IMR-90 (cell line): ENCODE measurements around the gene CDC42EP3. TPM values are rescaled to one million over a fixed set of nuclear protein-coding genes. Genes with fewer than 3 reads are reported as not detected.

Experiments used
- ATAC-seq: fragments of 200-7000 bp; cut with Tn5 transposase; 2 replicates; pipeline ENCODE4 v1.9.1; 2020; ENCODE audit warnings: low read depth, mild to moderate bottlenecking, moderate library complexity
- BruUV-seq: library from RNA; stranded (reverse); fragments of 400-500 nt; replicated peaks from 2 replicates; lab custom pipeline; 2021; lab: Mats Ljungman, UMichigan
- CTCF ChIA-PET: fragments of 300-600 bp; formaldehyde crosslinking; extraction: SDS; loops from one replicate; lab custom pipeline; 2021; ENCODE audit warnings: antibody characterized with exemption; lab: Yijun Ruan, JAX
- POLR2A ChIA-PET: fragments of 300-600 bp; sonication (Branson Sonifier 250); formaldehyde crosslinking; loops from one replicate; lab custom pipeline; 2022; ENCODE audit warnings: antibody characterized with exemption; ENCODE audit not compliant: unreplicated experiment; lab: Charles Lee
- DNase-seq: peaks from one replicate; pipeline ENCODE4 v3.0.0; 2013
- H2AFZ ChIP-seq: replicated peaks from 2 replicates; pipeline ENCODE3; 2013; ENCODE audit warnings: low read length, mild to moderate bottlenecking; ENCODE audit not compliant: poor library complexity
- H2AK5ac ChIP-seq: 2 replicates; pipeline ENCODE4 v1.6.1; 2013; ENCODE audit warnings: low read depth, low read length, inconsistent platforms
- H2AK9ac ChIP-seq: replicated peaks from 2 replicates; pipeline ENCODE3; 2013; ENCODE audit warnings: mild to moderate bottlenecking, low read depth, low read length, moderate library complexity; ENCODE audit not compliant: poor library complexity
- H2BK120ac ChIP-seq: 2 replicates; pipeline ENCODE4 v1.6.1; 2013; ENCODE audit warnings: low read depth, low read length, inconsistent platforms
- H2BK15ac ChIP-seq: 3 replicates; pipeline ENCODE4 v1.6.1; 2013; ENCODE audit warnings: low read depth, low read length, inconsistent platforms
- H2BK20ac ChIP-seq: 2 replicates; pipeline ENCODE4 v1.6.1; 2013; ENCODE audit warnings: low read depth, mild to moderate bottlenecking, inconsistent platforms, low read length, moderate library complexity
- H2BK5ac ChIP-seq: 2 replicates; pipeline ENCODE4 v1.6.1; 2013; ENCODE audit warnings: mild to moderate bottlenecking, low read depth, low read length, inconsistent platforms; ENCODE audit not compliant: poor library complexity, severe bottlenecking
- H3K14ac ChIP-seq: replicated peaks from 2 replicates; pipeline ENCODE4 v1.6.1; 2013; ENCODE audit warnings: low read depth, low read length, inconsistent platforms
- H3K18ac ChIP-seq: 2 replicates; pipeline ENCODE4 v1.6.1; 2013; ENCODE audit warnings: low read depth, low read length, control low read depth
- H3K23ac ChIP-seq: 2 replicates; pipeline ENCODE4 v1.6.1; 2013; ENCODE audit warnings: low read depth, low read length, inconsistent platforms
- H3K27ac ChIP-seq: 2 replicates; pipeline ENCODE4 v1.5.1; 2013; ENCODE audit warnings: mild to moderate bottlenecking, control low read depth, low read length; ENCODE audit not compliant: insufficient read depth
- H3K27me3 ChIP-seq: 2 replicates; pipeline ENCODE4 v1.6.1; 2013; ENCODE audit warnings: low read length; ENCODE audit not compliant: control insufficient read depth, insufficient read depth
- H3K36me3 ChIP-seq: 2 replicates; pipeline ENCODE4 v1.6.1; 2013; ENCODE audit warnings: low read length, mixed read lengths; ENCODE audit not compliant: control insufficient read depth, insufficient read depth
- H3K4ac ChIP-seq: 2 replicates; pipeline ENCODE4 v1.6.1; 2013; ENCODE audit warnings: low read depth, low read length, inconsistent platforms
- H3K4me1 ChIP-seq: 2 replicates; pipeline ENCODE4 v1.6.1; 2013; ENCODE audit warnings: low read length, mixed read lengths; ENCODE audit not compliant: control insufficient read depth, insufficient read depth
- H3K4me2 ChIP-seq: 2 replicates; pipeline ENCODE4 v1.6.1; 2013; ENCODE audit warnings: low read depth, mild to moderate bottlenecking, control low read depth, low read length, moderate library complexity
- H3K4me3 ChIP-seq: 2 replicates; pipeline ENCODE4 v1.5.1; 2013; ENCODE audit warnings: low read depth, mild to moderate bottlenecking, control low read depth, low read length, moderate library complexity; ENCODE audit not compliant: insufficient read depth
- H3K56ac ChIP-seq: 2 replicates; pipeline ENCODE4 v1.6.1; 2013; ENCODE audit warnings: low read length, inconsistent platforms; ENCODE audit not compliant: insufficient read depth; ENCODE audit errors: extremely low read depth
- H3K79me1 ChIP-seq, 2 experiments: 2 replicates each; pipeline ENCODE4 v1.6.1; 2013; ENCODE audit warnings: low read length in 2 of 2, inconsistent platforms in 1 of 2, low read depth in 1 of 2
- H3K9ac ChIP-seq: 2 replicates; pipeline ENCODE4 v1.6.1; 2013; ENCODE audit warnings: low read depth, low read length, control low read depth
- H3K9me1 ChIP-seq: 2 replicates; pipeline ENCODE4 v1.6.1; 2013; ENCODE audit warnings: low read length, inconsistent platforms; ENCODE audit not compliant: insufficient read depth
- H3K9me3 ChIP-seq: 2 replicates; pipeline ENCODE4 v1.6.1; 2013; ENCODE audit warnings: low read length; ENCODE audit not compliant: control insufficient read depth, insufficient read depth
- H4K20me1 ChIP-seq: 2 replicates; pipeline ENCODE4 v1.6.1; 2013; ENCODE audit warnings: low read length, inconsistent platforms; ENCODE audit not compliant: insufficient read depth
- H4K5ac ChIP-seq: 2 replicates; pipeline ENCODE4 v1.6.1; 2013; ENCODE audit warnings: mild to moderate bottlenecking, low read depth, low read length, control low read depth
- H4K8ac ChIP-seq, 2 experiments: 2 replicates each; pipeline ENCODE4 v1.6.1; 2013; ENCODE audit warnings: low read depth in 2 of 2, low read length in 2 of 2, control low read depth in 1 of 2, inconsistent platforms in 1 of 2
- H4K91ac ChIP-seq: 2 replicates; pipeline ENCODE4 v1.6.1; 2013; ENCODE audit warnings: low read depth, low read length, inconsistent platforms; ENCODE audit not compliant: insufficient read depth
- ELK1 ChIP-seq: fragments of 150-350 bp; IDR thresholded peaks from 2 replicates; pipeline ENCODE4 v1.6.1; 2016; ENCODE audit warnings: low read depth, mild to moderate bottlenecking, low read length, moderate library complexity, borderline replicate concordance
- MAZ ChIP-seq: IDR thresholded peaks from 2 replicates; pipeline ENCODE4 v1.6.1; 2012; ENCODE audit warnings: low read depth, mild to moderate bottlenecking, low read length, improper control_type of control experiment, moderate library complexity, borderline replicate concordance
- NFE2L2 ChIP-seq: fragments of 150-350 bp; IDR thresholded peaks from 2 replicates; pipeline ENCODE4 v1.6.1; 2016; ENCODE audit warnings: low read depth, mild to moderate bottlenecking, low read length
- RAD21 ChIP-seq: IDR thresholded peaks from 2 replicates; pipeline ENCODE4 v1.6.1; 2012; ENCODE audit warnings: low read length, improper control_type of control experiment
- RCOR1 ChIP-seq: IDR thresholded peaks from 2 replicates; pipeline ENCODE4 v1.6.1; 2012; ENCODE audit warnings: mild to moderate bottlenecking, low read length, improper control_type of control experiment; ENCODE audit not compliant: insufficient replicate concordance
- WGBS, 2 experiments: methylation state at CpG; one replicate each; pipeline versions ENCODE4 v1.1.5 to v1.1.7; 2013; ENCODE audit warnings: missing lambda C conversion rate in 2 of 2; ENCODE audit not compliant: insufficient read length in 1 of 2; ENCODE audit errors: extremely low coverage in 2 of 2; 5-methylcytosine and 5-hydroxymethylcytosine counted together
- dilution Hi-C: fragments of 300-500 bp; cut with HindIII; formaldehyde crosslinking; loops from one replicate; pipeline ENCODE4 v1.14.3; 2018; ENCODE audit warnings: low sequenced_read_pairs; ENCODE audit not compliant: unreplicated experiment
- in situ Hi-C: fragments of 300-500 bp; cut with MboI; formaldehyde crosslinking; loops from 3 replicates; pipeline ENCODE4 v1.14.3; 2019; ENCODE audit warnings: low sequenced_read_pairs, inconsistent platforms, mixed read lengths
- intact Hi-C: fragments of 100-400 bp; cut with micrococcal nuclease; formaldehyde crosslinking; loops from 2 replicates; pipeline ENCODE4 v1.10.0; 2022
- polyA plus RNA-seq, 3 experiments: library from polyadenylated mRNA; depleted of rRNA; stranded (reverse); fragments of >200 nt; gene quantifications; 2 replicates each; pipeline ENCODE4 v1.2.3, GENCODE V29; 2012; ENCODE audit warnings: low replicate concordance in 1 of 3
- total RNA-seq: library from RNA; depleted of rRNA; stranded (reverse); fragments of >200 nt; gene quantifications from 2 replicates; pipeline ENCODE4 v1.2.3, GENCODE V29; 2012
- TF ChIP-seq, protein P1 (sequence below): conservative IDR thresholded peaks from 2 replicates; pipeline ENCODE4 v1.5.1; 2012; ENCODE audit warnings: mild to moderate bottlenecking, low read depth, low read length, improper control_type of control experiment

Gene CDC42EP3
- total and polyA plus RNA-seq, 2 of the 4 experiments (the other 2 are of a cell fraction), result 167 to 193 TPM

DNA sequence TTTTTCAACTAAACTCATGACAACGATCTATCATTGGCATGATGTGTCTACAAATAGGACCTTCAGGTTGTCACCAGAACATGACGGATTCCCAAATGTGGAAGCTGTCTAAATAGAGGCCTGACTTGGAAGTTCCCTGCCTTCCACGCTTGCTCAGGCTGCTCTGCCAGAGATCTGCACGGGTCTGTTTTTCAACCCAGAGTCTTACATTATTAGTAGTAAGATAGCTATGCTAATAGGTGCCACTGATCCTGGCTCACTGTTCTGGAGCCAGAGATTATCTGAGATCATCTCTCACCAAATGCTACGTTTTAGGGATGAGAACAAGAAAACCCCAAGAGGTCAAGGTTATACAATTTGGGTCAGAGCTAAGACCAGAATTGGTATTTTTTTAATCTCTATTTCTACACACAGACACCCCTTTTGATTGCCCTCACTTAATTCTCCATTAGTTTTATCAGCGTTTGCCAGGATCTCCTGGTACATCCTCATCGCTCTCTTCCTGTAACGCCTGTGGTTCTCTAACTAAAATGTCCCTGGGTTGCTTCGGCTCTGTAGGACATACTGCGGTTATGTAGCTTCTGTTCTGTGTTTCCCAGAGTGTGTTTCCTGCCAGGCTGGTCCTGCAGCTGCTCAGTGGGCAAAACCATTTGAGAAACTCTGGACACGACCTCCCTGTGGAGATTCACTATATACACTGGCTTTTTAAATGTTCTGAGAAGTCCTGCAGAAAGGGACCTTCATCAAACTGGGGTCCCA, 5.7 kb downstream of the CDC42EP3 start:
- WGBS, 2 experiments, result 76% methylated on average over 5 of the region's 11 CpGs; no CpG with 5 or more reads in 1 of the 2 experiments
- H3K9me1 ChIP-seq, result peaks cover 30% of the 10 kb centered on the region
- peaks cover 0 to 55% of the 10 kb centered on the region in 2 experiments; a peak in 2 of 4 replicates for H3K79me1 ChIP-seq
- H2AFZ ChIP-seq, result no peak overlapping the region
- H3K4me1 ChIP-seq, result peaks cover 32% of the 10 kb centered on the region
- dilution Hi-C loops (no loop called here), in situ Hi-C loops (no loop called here), intact Hi-C loops (no loop called here)
- peaks cover 98% of the 10 kb centered on the region for H4K20me1 ChIP-seq
- no peak overlapping the region for H2AK5ac ChIP-seq
- no peak overlapping the region for H4K91ac ChIP-seq
- DNase-seq, result no peak
- peak overlapping the region; percentile 65; the same call in 1 of the 2 replicates for H3K14ac ChIP-seq
- H3K36me3 ChIP-seq, result peaks cover 53% of the 10 kb centered on the region
- peak overlapping the region; percentile 59; the same call in 1 of the 2 replicates for H3K23ac ChIP-seq
- H3K4ac ChIP-seq, result peak overlapping the region; percentile 35; the same call in 1 of the 2 replicates
- peak overlapping the region; percentile 31 for H2BK5ac ChIP-seq
- H2BK120ac ChIP-seq, result no peak overlapping the region
- no peak for TF ChIP-seq RCOR1
- TF ChIP-seq NFE2L2, result no peak
- TF ChIP-seq RAD21, result no peak
- TF ChIP-seq ELK1, result no peak
- TF ChIP-seq, protein P1, sequence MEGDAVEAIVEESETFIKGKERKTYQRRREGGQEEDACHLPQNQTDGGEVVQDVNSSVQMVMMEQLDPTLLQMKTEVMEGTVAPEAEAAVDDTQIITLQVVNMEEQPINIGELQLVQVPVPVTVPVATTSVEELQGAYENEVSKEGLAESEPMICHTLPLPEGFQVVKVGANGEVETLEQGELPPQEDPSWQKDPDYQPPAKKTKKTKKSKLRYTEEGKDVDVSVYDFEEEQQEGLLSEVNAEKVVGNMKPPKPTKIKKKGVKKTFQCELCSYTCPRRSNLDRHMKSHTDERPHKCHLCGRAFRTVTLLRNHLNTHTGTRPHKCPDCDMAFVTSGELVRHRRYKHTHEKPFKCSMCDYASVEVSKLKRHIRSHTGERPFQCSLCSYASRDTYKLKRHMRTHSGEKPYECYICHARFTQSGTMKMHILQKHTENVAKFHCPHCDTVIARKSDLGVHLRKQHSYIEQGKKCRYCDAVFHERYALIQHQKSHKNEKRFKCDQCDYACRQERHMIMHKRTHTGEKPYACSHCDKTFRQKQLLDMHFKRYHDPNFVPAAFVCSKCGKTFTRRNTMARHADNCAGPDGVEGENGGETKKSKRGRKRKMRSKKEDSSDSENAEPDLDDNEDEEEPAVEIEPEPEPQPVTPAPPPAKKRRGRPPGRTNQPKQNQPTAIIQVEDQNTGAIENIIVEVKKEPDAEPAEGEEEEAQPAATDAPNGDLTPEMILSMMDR, result no peak
- TF ChIP-seq MAZ, result no peak
- no peak overlapping the region for H2BK20ac ChIP-seq
- ChIA-PET POLR2A (interaction anchor here (0.6 to 1.2 kb wide), 8 partner anchors 47 to 206 kb away, joined by 3 to 11 read pairs (median 3); no protein-coding TSS in a partner anchor), CTCF (interaction anchor here (1.4 kb wide), 1 partner anchor 167 kb away, joined by 3 read pairs; no protein-coding TSS in a partner anchor)
- no peak overlapping the region for H3K56ac ChIP-seq
- H2BK15ac ChIP-seq, result no peak overlapping the region
- H3K27ac ChIP-seq, result peak overlapping the region; percentile 65; the same call in 1 of the 2 replicates
- no peak for ATAC-seq
- peak overlapping the region; percentile 87 for H3K4me2 ChIP-seq
- H3K9me3 ChIP-seq, result no peaks in the 10 kb centered on the region
- BruUV-seq, result no TSS peak
- H3K9ac ChIP-seq, result peak overlapping the region; percentile 59
- no peak overlapping the region; a peak in 1 of 4 replicates for H4K8ac ChIP-seq
- H3K4me3 ChIP-seq, result no peak overlapping the region
- H3K18ac ChIP-seq, result no peak overlapping the region
- no peaks in the 10 kb centered on the region for H3K27me3 ChIP-seq
- no peak overlapping the region for H2AK9ac ChIP-seq
- H4K5ac ChIP-seq, result no peak overlapping the region
